ENCODE results near the gene FBXO24.

Gene FBXO24

GRCh38 chr7:100575206-100575631 is 10.9 kb upstream of the FBXO24 start:
- DNase-seq, result no peak

- DNase-seq, result no peak
Measured at GRCh38 chr7:100575746-100576383, 10.3 kb upstream of the FBXO24 start.

- no peak for DNase-seq
Measured at GRCh38 chr7:100576384-100576993, 9.6 kb upstream of the FBXO24 start.

- no peak for DNase-seq
Measured at GRCh38 chr7:100577103-100577502, 9.0 kb upstream of the FBXO24 start.

- DNase-seq, result no peak
Measured at GRCh38 chr7:100577507-100577906, 8.6 kb upstream of the FBXO24 start.

GRCh38 chr7:100578246-100579183 is 7.6 kb upstream of the FBXO24 start:
- DNase-seq, result no peak

- no peak for DNase-seq
Measured at GRCh38 chr7:100580466-100581283, 5.5 kb upstream of the FBXO24 start.

GRCh38 chr7:100582041-100582579 is 4.0 kb upstream of the FBXO24 start:
- DNase-seq, result no peak

GRCh38 chr7:100582650-100583049 is 3.5 kb upstream of the FBXO24 start:
- DNase-seq, result no peak

- peak; percentile 81 to 85 for DNase-seq
Measured at GRCh38 chr7:100583132-100584053, 2.7 kb upstream of the FBXO24 start.

GRCh38 chr7:100584054-100584682 is 2.0 kb upstream of the FBXO24 start:
- no peak for DNase-seq

- DNase-seq, result no peak
Measured at GRCh38 chr7:100584683-100585510, 1.2 kb upstream of the FBXO24 start.

- peak; percentile 59 to 66 for DNase-seq
Measured at GRCh38 chr7:100585511-100586265, 440 bp upstream of the FBXO24 start, which contains the start of gene LRCH4. TSS of gene LRCH4 (minus strand) at chr7:100586129. CDS start at chr7:100586100, 29 bp downstream.

GRCh38 chr7:100588438-100588837 is 2.3 kb downstream of the FBXO24 start:
- no peak for DNase-seq

- DNase-seq, result no peak
Measured at GRCh38 chr7:100589341-100589947, 3.3 kb downstream of the FBXO24 start.

GRCh38 chr7:100590077-100590737 is 4.1 kb downstream of the FBXO24 start:
- no peak for DNase-seq

- DNase-seq, result no peak
Measured at GRCh38 chr7:100591596-100591995, 5.5 kb downstream of the FBXO24 start.

GRCh38 chr7:100595188-100595587 is 9.1 kb downstream of the FBXO24 start:
- DNase-seq, result no peak

Measured in activated CD4-positive, alpha-beta T cell treated with anti-CD3 and anti-CD28 coated beads, Interleukin-2, amount 50 U/mL, for 48 hours (primary cell).